Testis (tissue), 3 donors: ENCODE data around the gene CHST13. TPM values are rescaled to one million over a fixed set of nuclear protein-coding genes. Genes with fewer than 3 reads are reported as not detected.

ENCODE experiments used
- DNase-seq: peaks from one replicate; pipeline ENCODE4 v3.0.0-alpha.2; 2019
- H3K27ac ChIP-seq, 2 donors: fragments of 200-600 bp; sonication (generic); one replicate each; pipeline ENCODE4 v1.5.1; 2019
- H3K27me3 ChIP-seq: fragments of 200-600 bp; sonication (generic); one replicate; pipeline ENCODE4 v1.5.1; 2019
- H3K36me3 ChIP-seq: fragments of 200-600 bp; sonication (generic); one replicate; pipeline ENCODE4 v1.5.1; 2017; ENCODE audit warnings: low read depth; ENCODE audit errors: missing control alignments
- H3K4me1 ChIP-seq: fragments of 200-600 bp; sonication (generic); one replicate; pipeline ENCODE4 v1.5.1; 2019
- H3K4me3 ChIP-seq, 2 donors: fragments of 200-600 bp; sonication (generic); one replicate each; pipeline ENCODE4 v1.5.1; 2017 to 2019
- H3K9me3 ChIP-seq: fragments of 200-600 bp; sonication (generic); one replicate; pipeline ENCODE4 v1.5.1; 2017
- POLR2A ChIP-seq: fragments of 450-650 bp; IDR thresholded peaks from one replicate; pipeline ENCODE4 v1.6.1; 2017; ENCODE audit warnings: antibody characterized with exemption, mild to moderate bottlenecking, moderate library complexity
- WGBS, 2 donors: methylation state at CpG; one replicate each; pipeline ENCODE4 v1.1.5; 2018; 5-methylcytosine and 5-hydroxymethylcytosine counted together
- intact Hi-C: fragments of 100-400 bp; cut with DNase I; formaldehyde crosslinking; loops from one replicate; pipeline ENCODE4 v1.15.1; 2023; ENCODE audit warnings: low total_unique reads
- polyA plus RNA-seq: library from polyadenylated mRNA; stranded (reverse); fragments of 350-450 nt; fragmentation: Illumina TruSeq; extraction: RNeasy Lipid Tissue Mini Kit (QIAGEN cat#74804); gene quantifications from one replicate; pipeline ENCODE4 v1.2.3, GENCODE V29; 2014; ENCODE audit warnings: low read depth, low replicate concordance; ENCODE audit not compliant: insufficient read depth
- total RNA-seq, 2 donors: library from RNA; depleted of rRNA; stranded (reverse); fragments of >200 nt; gene quantifications; one replicate each; pipeline ENCODE4 v1.2.3, GENCODE V29; 2016
- TF ChIP-seq, protein P1 (sequence below), 3 experiments: fragments of 450-650 bp in 2 of 3; fragments of 200-600 bp in 1 of 3; sonication (generic) in 1 of 3; IDR thresholded peaks; one replicate each; pipeline ENCODE4 v1.5.1; 2016 to 2019; ENCODE audit warnings: antibody characterized with exemption in 3 of 3, mild to moderate bottlenecking in 2 of 3, moderate library complexity in 1 of 3

Gene CHST13
- total and polyA plus RNA-seq, 3 donors from 2014 or later: 13.3 to 21.7 (median 21.4) TPM

DNA sequence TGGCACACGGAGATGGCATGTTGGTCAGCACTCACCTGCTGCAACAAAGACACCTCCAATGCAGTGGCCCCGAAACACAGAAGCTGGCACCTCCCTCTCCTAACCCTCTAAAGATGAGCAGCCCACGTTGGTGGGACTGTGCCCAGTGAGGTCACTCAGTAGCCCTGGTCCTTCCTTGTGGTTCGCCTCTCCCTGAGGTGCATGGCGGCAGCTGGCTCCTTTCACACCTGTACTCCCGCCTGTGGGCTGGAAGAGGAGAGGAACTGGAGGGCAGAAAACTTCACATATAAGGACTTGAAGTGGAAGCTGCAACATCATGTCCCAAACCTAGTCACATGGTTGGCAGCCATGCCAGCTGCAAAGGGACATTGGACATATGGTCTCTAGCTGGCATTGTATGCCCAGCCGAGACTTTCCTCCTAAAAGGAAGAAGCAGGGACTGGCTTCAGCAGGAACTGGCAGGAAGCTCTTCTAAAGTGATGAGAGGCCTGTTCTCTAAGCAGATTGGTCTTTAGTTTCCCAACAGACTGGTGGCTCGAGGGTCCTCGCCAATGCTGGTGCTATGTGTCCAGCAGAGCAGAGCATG lies 45.5 kb downstream of the CHST13 start:
- Histone ChIP-seq H3K4me3 (no peak overlapping the region), H3K27me3 (no peaks in the 10 kb centered on the region), H3K36me3 (no peaks in the 10 kb centered on the region), H3K9me3 (no peaks in the 10 kb centered on the region), H3K4me1 (no peaks in the 10 kb centered on the region), H3K27ac (no peak overlapping the region)
- intact Hi-C loops: no loop called here
- DNase-seq: no peak
- no peak for TF ChIP-seq POLR2A
- TF ChIP-seq, protein P1, sequence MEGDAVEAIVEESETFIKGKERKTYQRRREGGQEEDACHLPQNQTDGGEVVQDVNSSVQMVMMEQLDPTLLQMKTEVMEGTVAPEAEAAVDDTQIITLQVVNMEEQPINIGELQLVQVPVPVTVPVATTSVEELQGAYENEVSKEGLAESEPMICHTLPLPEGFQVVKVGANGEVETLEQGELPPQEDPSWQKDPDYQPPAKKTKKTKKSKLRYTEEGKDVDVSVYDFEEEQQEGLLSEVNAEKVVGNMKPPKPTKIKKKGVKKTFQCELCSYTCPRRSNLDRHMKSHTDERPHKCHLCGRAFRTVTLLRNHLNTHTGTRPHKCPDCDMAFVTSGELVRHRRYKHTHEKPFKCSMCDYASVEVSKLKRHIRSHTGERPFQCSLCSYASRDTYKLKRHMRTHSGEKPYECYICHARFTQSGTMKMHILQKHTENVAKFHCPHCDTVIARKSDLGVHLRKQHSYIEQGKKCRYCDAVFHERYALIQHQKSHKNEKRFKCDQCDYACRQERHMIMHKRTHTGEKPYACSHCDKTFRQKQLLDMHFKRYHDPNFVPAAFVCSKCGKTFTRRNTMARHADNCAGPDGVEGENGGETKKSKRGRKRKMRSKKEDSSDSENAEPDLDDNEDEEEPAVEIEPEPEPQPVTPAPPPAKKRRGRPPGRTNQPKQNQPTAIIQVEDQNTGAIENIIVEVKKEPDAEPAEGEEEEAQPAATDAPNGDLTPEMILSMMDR (IDR thresholded peaks at IDR 0.05): no peak
- 84 to 95% methylated on average over 3 to 9 of the region's 9 CpGs for WGBS, 2 donors

DNA sequence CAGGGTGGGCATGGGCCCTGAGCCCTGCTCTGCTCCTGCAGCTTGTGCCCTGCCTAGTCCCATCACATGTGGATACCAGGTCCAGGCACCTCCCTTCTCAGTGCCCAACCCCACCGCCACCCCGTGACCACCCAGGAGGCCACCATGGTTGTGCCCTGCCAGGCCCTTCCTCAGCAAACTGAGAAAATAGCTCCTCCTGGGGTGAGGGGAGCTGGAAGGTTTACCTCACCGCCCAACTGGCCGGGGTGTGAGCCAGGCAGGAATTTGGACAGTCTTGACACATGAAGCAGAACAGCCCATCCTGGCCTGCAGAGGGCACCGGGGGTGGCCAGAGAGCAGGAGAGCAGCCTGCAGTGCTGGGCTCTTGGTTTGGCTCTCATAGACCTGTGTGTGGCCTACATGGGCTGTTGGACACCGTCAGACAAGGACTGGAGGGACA lies 46.2 kb downstream of the CHST13 start:
- no peak for DNase-seq
- intact Hi-C loops: no loop called here
- Histone ChIP-seq H3K4me1 (no peaks in the 10 kb centered on the region), H3K27ac (no peak overlapping the region), H3K9me3 (no peaks in the 10 kb centered on the region), H3K36me3 (no peaks in the 10 kb centered on the region), H3K27me3 (no peaks in the 10 kb centered on the region), H3K4me3 (no peak overlapping the region)
- TF ChIP-seq, protein P1 (IDR thresholded peaks at IDR 0.05): no peak
- TF ChIP-seq POLR2A: no peak
- WGBS, 2 donors: 73 to 76% methylated on average over 4 to 6 of the region's 6 CpGs

DNA sequence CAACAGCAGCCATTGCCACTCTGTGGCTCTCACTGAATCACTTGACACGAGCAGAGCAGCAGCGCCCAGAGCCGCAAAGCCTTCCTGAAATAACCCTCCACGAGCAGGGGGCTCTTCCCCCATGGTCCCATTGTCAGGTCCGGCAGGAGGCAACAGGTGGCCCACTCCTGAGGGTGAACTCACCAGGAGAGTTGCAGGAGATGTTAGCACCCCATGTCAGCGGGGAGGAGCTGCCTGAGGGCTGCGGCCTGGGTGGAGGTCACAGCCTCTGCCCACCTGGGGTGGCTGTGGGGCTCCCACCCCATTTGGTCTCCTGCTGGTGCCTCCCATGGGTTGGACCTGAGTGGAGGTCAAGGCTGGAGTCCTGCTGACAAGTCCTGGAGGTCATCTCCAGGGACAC lies 47.1 kb downstream of the CHST13 start:
- 86 to 92% methylated on average over 3 to 7 of the region's 7 CpGs for WGBS, 2 donors
- Histone ChIP-seq H3K36me3 (no peaks in the 10 kb centered on the region), H3K4me1 (no peaks in the 10 kb centered on the region), H3K9me3 (no peaks in the 10 kb centered on the region), H3K4me3 (no peak overlapping the region), H3K27ac (no peak overlapping the region), H3K27me3 (no peaks in the 10 kb centered on the region)
- DNase-seq: no peak
- TF ChIP-seq, protein P1 (IDR thresholded peaks at IDR 0.05): no peak
- no peak for TF ChIP-seq POLR2A
- intact Hi-C loops: no loop called here

DNA sequence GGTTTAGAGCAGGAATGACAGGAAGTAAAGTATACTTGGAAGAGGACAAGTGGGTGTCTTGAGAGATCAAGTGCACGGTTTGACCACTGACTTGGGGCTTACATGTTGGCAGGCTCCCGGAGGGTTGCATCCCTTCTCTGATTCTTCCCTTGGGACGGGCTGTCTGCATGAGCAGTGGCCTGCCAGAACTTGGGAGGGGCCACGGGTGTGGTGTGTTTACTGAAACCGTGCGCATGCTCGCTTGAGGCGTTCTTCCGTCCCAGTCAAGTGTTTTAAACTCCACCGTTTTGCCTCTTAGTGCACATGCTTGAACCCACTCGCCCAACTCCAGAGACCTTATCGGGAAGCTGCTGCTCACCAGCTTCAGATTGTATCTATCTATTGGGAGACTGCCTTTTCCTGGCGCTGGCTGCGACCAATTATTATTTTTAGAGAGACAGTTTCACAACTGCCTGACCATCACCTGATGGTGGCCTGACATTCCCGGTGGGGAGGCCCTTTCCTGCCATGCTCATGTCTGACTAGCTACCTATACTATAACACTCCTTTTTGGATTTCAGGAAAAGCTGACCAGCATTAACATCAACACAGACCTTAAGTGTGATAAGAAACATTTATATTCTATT lies 49.6 kb downstream of the CHST13 start:
- DNase-seq: no peak
- H3K27me3 ChIP-seq: no peaks in the 10 kb centered on the region
- H3K9me3 ChIP-seq: no peaks in the 10 kb centered on the region
- 79 to 85% methylated on average over 15 of the region's 15 CpGs for WGBS, 2 donors
- H3K36me3 ChIP-seq: no peaks in the 10 kb centered on the region
- H3K4me3 ChIP-seq: no peak overlapping the region
- no peaks in the 10 kb centered on the region for H3K4me1 ChIP-seq
- no peak overlapping the region for H3K27ac ChIP-seq
- intact Hi-C loops: no loop called here
- TF ChIP-seq, protein P1 (IDR thresholded peaks at IDR 0.05): no peak
- TF ChIP-seq POLR2A: no peak

DNA sequence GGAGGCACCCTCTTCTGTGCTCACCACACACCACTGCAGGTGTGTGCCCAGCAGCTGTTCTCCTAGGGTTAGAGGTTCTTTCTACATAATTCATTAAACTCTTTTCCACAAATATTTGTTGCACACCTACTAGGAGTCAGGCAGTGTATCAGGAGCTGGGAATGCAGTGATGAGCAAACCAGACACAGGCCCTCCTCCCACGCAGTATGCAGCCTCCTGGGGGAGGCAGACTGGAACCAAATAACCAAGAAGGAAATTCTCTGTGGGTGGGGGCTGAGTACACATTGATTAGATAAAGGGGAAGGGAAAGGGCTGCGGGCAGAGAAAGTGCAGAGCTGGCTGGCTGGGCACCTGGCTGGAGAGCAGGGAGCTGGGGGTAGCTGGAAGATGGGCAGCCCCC lies 53.3 kb downstream of the CHST13 start:
- WGBS, 2 donors: 51 to 64% methylated on average over 2 of the region's 2 CpGs

More for the DNA sequence above, 53.3 kb downstream of the CHST13 start:
- no peaks in the 10 kb centered on the region for H3K4me1 ChIP-seq
- H3K27ac ChIP-seq: no peak overlapping the region
- no peak overlapping the region for H3K4me3 ChIP-seq
- no peaks in the 10 kb centered on the region for H3K36me3 ChIP-seq
- no peak for DNase-seq
- H3K9me3 ChIP-seq: no peaks in the 10 kb centered on the region
- H3K27me3 ChIP-seq: no peaks in the 10 kb centered on the region
- TF ChIP-seq POLR2A: no peak
- TF ChIP-seq, protein P1 (IDR thresholded peaks at IDR 0.05): no peak
- intact Hi-C loops: no loop called here
